AG10803 (cell line): Measurements from ENCODE around the gene ADGB.
A peak's percentile ranks its signal among the peaks of the same experiment; 100 is the strongest.

Experiments used
- DNase-seq: peaks from one replicate; pipeline ENCODE4 v3.0.0; 2010; ENCODE audit warnings: low read depth
- H3K4me3 ChIP-seq: 2 replicates; pipeline ENCODE4 v1.5.1; 2011; ENCODE audit warnings: mild to moderate bottlenecking, low read length, control low read depth
- CTCF ChIP-seq: conservative IDR thresholded peaks from 2 replicates; pipeline ENCODE4 v1.5.1; 2011; ENCODE audit warnings: mild to moderate bottlenecking, low read length, control low read depth, inconsistent platforms

Gene ADGB

GRCh38 chr6:146628350-146628749 is 29.6 kb downstream of the ADGB start:
- no peak overlapping the region for H3K4me3 ChIP-seq
- TF ChIP-seq CTCF, result no peak
- no peak for DNase-seq

GRCh38 chr6:146634022-146634421 is 35.2 kb downstream of the ADGB start:
- H3K4me3 ChIP-seq, result no peak overlapping the region
- DNase-seq, result no peak
- TF ChIP-seq CTCF, result no peak

- DNase-seq, result no peak
- no peak for TF ChIP-seq CTCF
- no peak overlapping the region for H3K4me3 ChIP-seq
Measured at GRCh38 chr6:146635165-146635564, 36.4 kb downstream of the ADGB start.

- DNase-seq, result no peak
- no peak for TF ChIP-seq CTCF
- H3K4me3 ChIP-seq, result no peak overlapping the region
Measured at GRCh38 chr6:146636481-146636880, 37.7 kb downstream of the ADGB start.

- no peak overlapping the region for H3K4me3 ChIP-seq
- DNase-seq, result no peak
- TF ChIP-seq CTCF, result no peak
Measured at GRCh38 chr6:146642921-146643320, 44.1 kb downstream of the ADGB start.

GRCh38 chr6:146650799-146651481 is 52.2 kb downstream of the ADGB start:
- DNase-seq, result peak; percentile 46
- H3K4me3 ChIP-seq, result no peak overlapping the region
- no peak for TF ChIP-seq CTCF

- TF ChIP-seq CTCF, result no peak
- DNase-seq, result no peak
Measured at GRCh38 chr6:146651482-146651863, 52.7 kb downstream of the ADGB start.

More at GRCh38 chr6:146651482-146651863, 52.7 kb downstream of the ADGB start:
- H3K4me3 ChIP-seq, result no peak overlapping the region
